HG03432 (cell line): ENCODE results near the gene EHMT1.

Experiments
- ATAC-seq: cut with Tn5 transposase; IDR thresholded peaks from one replicate; pipeline ENCODE4 v1.9.1; 2021; ENCODE audit warnings: mild to moderate bottlenecking, moderate library complexity; ENCODE audit not compliant: unreplicated experiment

EHMT1 gene

GRCh38 chr9:137757139-137757538 lies 138.3 kb downstream of the EHMT1 start:
- no peak for ATAC-seq

GRCh38 chr9:137757613-137758029 lies 138.8 kb downstream of the EHMT1 start:
- ATAC-seq, result peak; percentile 36

- ATAC-seq, result no peak
Observed at GRCh38 chr9:137758067-137758466, 139.3 kb downstream of the EHMT1 start.

GRCh38 chr9:137759117-137759516 lies 140.3 kb downstream of the EHMT1 start:
- ATAC-seq, result no peak

GRCh38 chr9:137759649-137760321 lies 141.0 kb downstream of the EHMT1 start:
- no peak for ATAC-seq

GRCh38 chr9:137760426-137760825 lies 141.6 kb downstream of the EHMT1 start:
- ATAC-seq, result no peak

- ATAC-seq, result no peak
Observed at GRCh38 chr9:137761032-137761431, 142.2 kb downstream of the EHMT1 start.

- ATAC-seq, result no peak
Observed at GRCh38 chr9:137761793-137762192, 143.0 kb downstream of the EHMT1 start.

GRCh38 chr9:137762414-137763061 lies 143.7 kb downstream of the EHMT1 start:
- ATAC-seq, result peak; percentile 64

GRCh38 chr9:137763271-137763955 lies 144.6 kb downstream of the EHMT1 start:
- no peak for ATAC-seq

GRCh38 chr9:137764171-137764671 lies 145.4 kb downstream of the EHMT1 start:
- no peak for ATAC-seq

- no peak for ATAC-seq
Observed at GRCh38 chr9:137764981-137765380, 146.2 kb downstream of the EHMT1 start.

- no peak for ATAC-seq
Observed at GRCh38 chr9:137765536-137765935, 146.7 kb downstream of the EHMT1 start.

GRCh38 chr9:137771580-137771979 lies 152.8 kb downstream of the EHMT1 start:
- ATAC-seq, result no peak

- ATAC-seq, result no peak
Observed at GRCh38 chr9:137772281-137772873, 153.6 kb downstream of the EHMT1 start.

GRCh38 chr9:137774775-137775386 lies 156.1 kb downstream of the EHMT1 start:
- ATAC-seq, result no peak

GRCh38 chr9:137776306-137776995 lies 157.6 kb downstream of the EHMT1 start:
- no peak for ATAC-seq

- ATAC-seq, result no peak
Observed at GRCh38 chr9:137777761-137778160, 159.0 kb downstream of the EHMT1 start.

GRCh38 chr9:137778336-137778735 lies 159.5 kb downstream of the EHMT1 start:
- ATAC-seq, result no peak

- no peak for ATAC-seq
Observed at GRCh38 chr9:137778914-137779313, 160.1 kb downstream of the EHMT1 start.
